GM04504 (cell line): Measurements from ENCODE around the gene ANKH.
"Not testable (repeated sequence)": the region's sequence is repeated elsewhere in the genome, so short reads cannot be mapped to it uniquely, and the experiment has no call there.

Experiments used
- DNase-seq: peaks from one replicate; pipeline ENCODE4 v3.0.0-alpha.2; 2012; ENCODE audit warnings: low read depth

The ANKH gene

GRCh38 chr5:14826714-14827113 lies 44.9 kb downstream of the ANKH start:
- no peak for DNase-seq

GRCh38 chr5:14825977-14826376 lies 45.6 kb downstream of the ANKH start:
- DNase-seq = no peak

- no peak for DNase-seq
Observed at GRCh38 chr5:14824499-14824898, 47.1 kb downstream of the ANKH start.

- no peak for DNase-seq
Observed at GRCh38 chr5:14821100-14821845, 50.3 kb downstream of the ANKH start.

GRCh38 chr5:14818931-14819790 lies 52.4 kb downstream of the ANKH start:
- no peak for DNase-seq

- DNase-seq = not testable (repeated sequence)
Observed at GRCh38 chr5:14817762-14818136, 53.8 kb downstream of the ANKH start.

- peak; percentile 87 for DNase-seq
Observed at GRCh38 chr5:14816999-14817761, 54.4 kb downstream of the ANKH start.

- no peak for DNase-seq
Observed at GRCh38 chr5:14816374-14816998, 55.1 kb downstream of the ANKH start.

- DNase-seq = no peak
Observed at GRCh38 chr5:14813747-14814146, 57.8 kb downstream of the ANKH start.

GRCh38 chr5:14812166-14812565 lies 59.4 kb downstream of the ANKH start:
- no peak for DNase-seq

GRCh38 chr5:14810928-14811572 lies 60.5 kb downstream of the ANKH start:
- DNase-seq = no peak

- no peak for DNase-seq
Observed at GRCh38 chr5:14810282-14810681, 61.3 kb downstream of the ANKH start.

- DNase-seq = peak; percentile 84
Observed at GRCh38 chr5:14809369-14810155, 62.0 kb downstream of the ANKH start.

GRCh38 chr5:14807471-14807870 lies 64.1 kb downstream of the ANKH start:
- no peak for DNase-seq

- DNase-seq = peak; percentile 88
Observed at GRCh38 chr5:14806456-14806855, 65.1 kb downstream of the ANKH start.

- DNase-seq = no peak
Observed at GRCh38 chr5:14802541-14802940, 69.0 kb downstream of the ANKH start.

- no peak for DNase-seq
Observed at GRCh38 chr5:14801792-14802191, 69.8 kb downstream of the ANKH start.

GRCh38 chr5:14797385-14797784 lies 74.2 kb downstream of the ANKH start:
- DNase-seq = not testable (repeated sequence)

- DNase-seq = no peak
Observed at GRCh38 chr5:14794583-14795230, 76.9 kb downstream of the ANKH start.

GRCh38 chr5:14793851-14794250 lies 77.7 kb downstream of the ANKH start:
- no peak for DNase-seq
